Astrocyte of the cerebellum (primary cell): Measurements from ENCODE around the gene OMA1.

Source experiments
- DNase-seq: peaks from one replicate; pipeline ENCODE4 v3.0.0-alpha.2; 2011; ENCODE audit warnings: low read depth
- H3K4me3 ChIP-seq: 2 replicates; pipeline ENCODE4 v1.5.1; 2011; ENCODE audit warnings: mild to moderate bottlenecking, low read depth, low read length, moderate library complexity
- CTCF ChIP-seq: IDR thresholded peaks from 2 replicates; pipeline ENCODE4 v1.5.1; 2012; ENCODE audit warnings: low read length, low read depth, moderate library complexity, mild to moderate bottlenecking; ENCODE audit errors: missing control alignments
- in situ Hi-C: cut with HindIII; loops from 2 replicates; pipeline ENCODE4 v1.10.0; 2017; ENCODE audit warnings: low sequenced_read_pairs

The OMA1 gene

GRCh38 chr1:58574816-58575215 is 28.3 kb upstream of the OMA1 start:
- in situ Hi-C loops: no loop called here
- DNase-seq: no peak
- no peak for TF ChIP-seq CTCF
- H3K4me3 ChIP-seq: no peak overlapping the region

DNA sequence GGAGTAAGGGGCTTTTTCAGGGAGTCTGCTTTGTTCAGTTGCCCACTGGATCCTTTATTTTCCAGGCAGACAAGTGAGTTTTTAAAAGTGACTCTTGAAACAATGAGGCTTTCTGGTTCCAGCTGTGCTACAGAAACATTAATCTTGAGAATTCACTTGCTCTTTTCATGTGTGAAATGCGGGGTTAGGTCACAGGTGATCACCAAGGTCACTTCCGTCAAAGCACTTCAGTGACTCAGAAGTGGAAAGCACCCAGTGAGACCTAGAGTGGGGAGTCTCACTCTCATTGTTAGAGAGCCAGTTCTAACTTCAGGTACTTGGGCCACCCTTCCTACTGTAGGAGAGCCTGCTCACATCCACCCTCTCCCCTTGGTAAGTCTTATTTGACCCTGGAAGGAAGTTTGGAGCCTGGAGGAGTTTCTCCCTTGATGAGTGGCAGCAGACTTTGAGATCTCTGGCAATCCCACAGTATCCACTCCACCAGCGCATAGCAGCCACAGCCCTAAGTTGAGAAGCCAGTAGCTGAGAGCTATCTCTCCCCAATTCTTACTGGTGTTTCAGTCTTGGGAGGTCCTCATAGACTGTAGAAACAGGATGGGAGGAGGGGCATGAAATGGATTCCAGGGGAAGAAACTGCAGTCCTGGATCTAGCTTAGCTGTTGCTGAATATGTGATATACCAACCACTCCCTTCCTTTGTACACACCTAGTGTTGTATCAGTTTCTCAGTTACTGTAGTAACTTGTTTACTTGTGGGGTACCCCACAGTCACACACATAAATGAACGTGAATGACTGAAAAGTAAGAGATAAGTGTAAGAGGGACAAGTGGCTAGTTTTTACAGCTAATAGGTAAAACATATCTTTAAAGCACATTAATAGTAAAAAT is 27.4 kb upstream of the OMA1 start:
- no peak for DNase-seq
- H3K4me3 ChIP-seq: no peak overlapping the region
- TF ChIP-seq CTCF: no peak
- in situ Hi-C loops: no loop called here

DNA sequence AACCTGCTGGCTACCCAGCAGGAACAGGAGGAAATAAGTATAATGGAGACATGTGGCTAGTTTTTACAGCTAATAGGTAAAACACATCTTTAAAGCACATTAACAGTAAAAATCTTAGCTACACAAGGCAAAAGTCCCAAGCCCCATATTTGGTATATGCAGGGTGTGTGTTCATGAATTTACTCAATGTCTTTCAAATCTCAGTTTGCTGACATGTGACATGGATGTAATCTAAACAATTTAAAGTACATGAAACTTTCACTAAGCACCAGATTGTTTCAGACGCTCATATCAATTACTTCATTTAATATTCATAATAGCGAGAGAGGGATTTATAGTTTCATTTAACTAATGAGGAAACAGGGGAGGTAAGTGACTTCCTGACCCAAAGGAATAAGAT is 26.6 kb upstream of the OMA1 start:
- DNase-seq: no peak
- H3K4me3 ChIP-seq: no peak overlapping the region
- TF ChIP-seq CTCF: no peak
- in situ Hi-C loops: no loop called here

GRCh38 chr1:58572690-58573089 is 26.2 kb upstream of the OMA1 start:
- no peak for DNase-seq
- H3K4me3 ChIP-seq: no peak overlapping the region
- no peak for TF ChIP-seq CTCF
- in situ Hi-C loops: no loop called here

DNA sequence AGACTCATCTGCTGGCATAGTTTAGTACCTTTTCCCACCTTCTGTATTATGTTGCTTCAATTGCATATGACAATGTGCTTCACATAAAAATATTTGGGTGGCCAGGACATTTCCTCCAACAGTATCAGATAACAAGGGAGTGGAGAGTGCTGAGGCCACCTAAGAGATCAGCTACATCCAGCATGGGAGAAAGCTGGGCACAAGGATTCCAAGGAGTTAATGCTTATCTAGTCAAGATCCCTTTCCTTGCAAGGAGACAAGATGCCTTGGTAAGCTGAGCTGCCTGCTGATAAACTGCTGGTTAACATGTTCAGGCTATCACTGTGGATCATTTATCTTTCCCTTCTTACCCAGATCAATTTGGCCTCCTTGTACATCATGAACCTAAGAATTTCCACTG is 25.1 kb upstream of the OMA1 start:
- no peak for DNase-seq
- in situ Hi-C loops: no loop called here
- TF ChIP-seq CTCF: no peak
- H3K4me3 ChIP-seq: no peak overlapping the region

GRCh38 chr1:58570817-58571216 is 24.3 kb upstream of the OMA1 start:
- no peak for TF ChIP-seq CTCF
- H3K4me3 ChIP-seq: no peak overlapping the region
- no peak for DNase-seq
- in situ Hi-C loops: no loop called here

DNA sequence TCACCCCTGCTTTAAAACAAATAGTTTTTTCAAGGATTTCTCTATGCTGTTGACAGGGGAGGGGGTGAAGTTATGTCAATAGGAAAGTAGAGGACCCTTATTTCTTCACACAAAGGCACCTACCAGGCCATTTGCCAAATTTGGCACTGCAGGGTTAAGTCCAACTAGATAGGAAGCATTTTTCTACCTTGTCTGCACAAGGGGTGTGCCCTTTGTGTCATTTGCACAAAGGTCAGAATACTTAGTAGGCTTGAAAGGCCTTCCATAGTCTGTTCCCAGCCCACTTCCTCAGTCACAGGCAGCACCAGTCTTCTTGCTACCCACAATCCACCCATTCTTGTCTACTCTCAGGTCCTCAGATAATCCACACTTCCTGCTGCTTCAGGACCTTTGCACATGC is 23.6 kb upstream of the OMA1 start:
- DNase-seq: no peak
- in situ Hi-C loops: no loop called here
- H3K4me3 ChIP-seq: no peak overlapping the region
- TF ChIP-seq CTCF: no peak
